ENCODE results near the gene MPP2.

DNA sequence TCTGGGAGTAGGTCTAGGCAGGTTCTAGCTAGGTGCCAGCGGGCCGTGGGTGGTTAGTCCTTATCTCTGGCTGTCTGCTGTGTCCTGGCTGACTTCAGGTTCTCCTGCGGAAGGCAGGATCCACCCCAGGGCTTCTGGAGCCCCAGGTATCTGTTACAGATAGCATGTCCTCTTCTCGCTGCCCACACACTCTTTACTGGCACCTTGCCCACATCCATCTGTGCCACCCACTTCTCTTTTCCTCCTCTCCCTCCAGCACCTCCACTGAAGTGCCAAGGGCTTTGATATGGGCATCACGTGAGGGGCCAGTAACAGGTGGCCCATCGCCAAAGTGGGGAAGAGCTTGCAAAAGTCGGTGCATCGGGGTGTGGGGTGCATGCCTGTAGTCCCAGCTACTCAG lies 4.6 kb upstream of the MPP2 start:
- TF ChIP-seq, protein P1, sequence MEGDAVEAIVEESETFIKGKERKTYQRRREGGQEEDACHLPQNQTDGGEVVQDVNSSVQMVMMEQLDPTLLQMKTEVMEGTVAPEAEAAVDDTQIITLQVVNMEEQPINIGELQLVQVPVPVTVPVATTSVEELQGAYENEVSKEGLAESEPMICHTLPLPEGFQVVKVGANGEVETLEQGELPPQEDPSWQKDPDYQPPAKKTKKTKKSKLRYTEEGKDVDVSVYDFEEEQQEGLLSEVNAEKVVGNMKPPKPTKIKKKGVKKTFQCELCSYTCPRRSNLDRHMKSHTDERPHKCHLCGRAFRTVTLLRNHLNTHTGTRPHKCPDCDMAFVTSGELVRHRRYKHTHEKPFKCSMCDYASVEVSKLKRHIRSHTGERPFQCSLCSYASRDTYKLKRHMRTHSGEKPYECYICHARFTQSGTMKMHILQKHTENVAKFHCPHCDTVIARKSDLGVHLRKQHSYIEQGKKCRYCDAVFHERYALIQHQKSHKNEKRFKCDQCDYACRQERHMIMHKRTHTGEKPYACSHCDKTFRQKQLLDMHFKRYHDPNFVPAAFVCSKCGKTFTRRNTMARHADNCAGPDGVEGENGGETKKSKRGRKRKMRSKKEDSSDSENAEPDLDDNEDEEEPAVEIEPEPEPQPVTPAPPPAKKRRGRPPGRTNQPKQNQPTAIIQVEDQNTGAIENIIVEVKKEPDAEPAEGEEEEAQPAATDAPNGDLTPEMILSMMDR (IDR thresholded peaks at IDR 0.05): no peak
- TF ChIP-seq POLR2AphosphoS5 (IDR thresholded peaks at IDR 0.05) (no peak), POLR2A (IDR thresholded peaks at IDR 0.05) (no peak)
